Stimulated activated CD4-positive, alpha-beta T cell treated with anti-CD3 and anti-CD28 coated beads, Interleukin-2, amount 100 ng/mL, for 4 hours (primary cell): ENCODE results near the gene ATOSA.

Experiments
- DNase-seq: peaks from one replicate; pipeline ENCODE4 v3.0.0-alpha.2; 2020; ENCODE audit warnings: low read depth

ATOSA gene, protein sequence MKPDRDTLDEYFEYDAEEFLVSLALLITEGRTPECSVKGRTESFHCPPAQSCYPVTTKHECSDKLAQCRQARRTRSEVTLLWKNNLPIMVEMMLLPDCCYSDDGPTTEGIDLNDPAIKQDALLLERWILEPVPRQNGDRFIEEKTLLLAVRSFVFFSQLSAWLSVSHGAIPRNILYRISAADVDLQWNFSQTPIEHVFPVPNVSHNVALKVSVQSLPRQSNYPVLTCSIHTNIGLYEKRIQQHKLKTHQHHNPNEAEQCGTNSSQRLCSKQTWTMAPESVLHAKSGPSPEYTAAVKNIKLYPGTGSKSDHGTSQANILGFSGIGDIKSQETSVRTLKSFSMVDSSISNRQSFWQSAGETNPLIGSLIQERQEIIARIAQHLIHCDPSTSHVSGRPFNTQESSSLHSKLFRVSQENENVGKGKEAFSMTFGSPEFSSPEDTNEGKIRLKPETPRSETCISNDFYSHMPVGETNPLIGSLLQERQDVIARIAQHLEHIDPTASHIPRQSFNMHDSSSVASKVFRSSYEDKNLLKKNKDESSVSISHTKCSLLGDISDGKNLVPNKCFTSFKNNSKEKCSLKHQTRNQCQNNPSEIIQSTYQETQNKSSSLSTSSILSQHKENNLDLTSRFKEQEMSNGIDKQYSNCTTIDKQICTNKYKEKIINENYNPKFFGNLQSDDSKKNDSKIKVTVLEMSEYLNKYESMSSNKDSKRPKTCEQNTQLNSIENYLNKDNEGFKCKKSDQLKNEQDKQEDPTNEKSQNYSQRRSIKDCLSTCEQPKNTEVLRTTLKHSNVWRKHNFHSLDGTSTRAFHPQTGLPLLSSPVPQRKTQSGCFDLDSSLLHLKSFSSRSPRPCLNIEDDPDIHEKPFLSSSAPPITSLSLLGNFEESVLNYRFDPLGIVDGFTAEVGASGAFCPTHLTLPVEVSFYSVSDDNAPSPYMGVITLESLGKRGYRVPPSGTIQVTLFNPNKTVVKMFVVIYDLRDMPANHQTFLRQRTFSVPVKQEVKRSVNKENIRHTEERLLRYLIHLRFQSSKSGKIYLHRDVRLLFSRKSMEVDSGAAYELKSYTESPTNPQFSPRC

GRCh38 chr15:52679232-52680040 lies at the start of gene ATOSA:
ATOSA (minus strand) TSS chr15:52679388; CDS start chr15:52678021, 1,367 bp downstream.
- DNase-seq: peak; percentile 80

DNA sequence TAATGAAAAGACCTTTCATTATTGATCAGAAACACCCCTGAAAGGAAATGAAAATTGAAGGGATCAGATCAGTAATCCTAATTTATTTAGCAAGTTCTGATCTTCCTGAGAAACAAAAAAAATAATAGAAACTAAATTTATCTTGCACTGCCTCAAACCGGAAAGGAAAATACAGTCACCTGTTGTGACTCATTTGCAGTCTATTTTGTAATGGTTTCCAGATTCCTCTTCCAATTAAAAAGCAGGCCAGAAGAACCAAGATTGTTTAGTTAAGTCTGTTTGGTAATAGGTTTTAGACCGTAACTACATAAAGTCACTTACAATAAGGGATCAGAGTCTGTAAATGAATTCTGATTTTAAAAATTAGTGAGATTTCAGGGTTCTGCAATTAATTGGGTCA lies 49.7 kb upstream of the ATOSA start:
- no peak for DNase-seq

GRCh38 chr15:52727815-52728214 lies 48.6 kb upstream of the ATOSA start:
- no peak for DNase-seq

DNA sequence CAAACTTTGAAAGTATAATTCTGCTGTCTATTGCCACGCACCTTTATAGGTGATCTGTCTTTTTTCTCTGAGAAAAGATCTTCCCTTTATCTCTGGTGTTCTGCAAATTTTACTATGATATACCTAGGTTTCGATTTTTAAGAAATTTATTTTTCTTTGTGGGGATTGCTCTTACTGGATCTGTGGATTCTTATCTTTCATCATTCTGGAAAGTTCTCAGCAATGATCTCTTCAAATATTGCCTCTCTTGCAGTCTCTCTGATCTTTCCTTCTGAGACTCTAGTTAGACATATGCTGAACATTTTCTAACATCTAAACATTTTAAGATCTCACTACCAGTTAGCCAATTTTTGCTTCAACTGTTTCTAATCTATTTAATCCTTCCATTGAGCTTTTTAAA lies 47.0 kb upstream of the ATOSA start:
- DNase-seq: no peak

DNA sequence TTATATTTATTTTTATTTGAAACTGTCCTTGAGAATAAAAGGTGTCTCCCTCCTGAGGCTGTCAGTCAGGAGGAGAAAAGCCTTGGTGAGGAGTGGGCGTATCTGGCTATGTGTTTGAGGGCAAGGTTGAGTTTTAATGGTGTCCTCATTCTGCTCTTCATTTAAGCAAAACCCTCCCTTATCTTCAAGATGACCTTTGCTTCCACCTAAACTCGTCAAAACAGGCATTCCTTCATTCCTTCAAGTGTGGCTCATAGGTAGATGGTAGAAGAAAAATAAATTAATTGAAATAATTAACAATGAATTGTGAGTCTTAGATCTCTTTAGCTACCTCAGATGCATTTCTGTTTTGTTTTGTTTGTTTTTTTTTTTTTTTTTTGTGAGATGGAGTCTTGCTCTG lies 39.4 kb upstream of the ATOSA start:
- DNase-seq: no peak

- DNase-seq: no peak
Measured at GRCh38 chr15:52717924-52718323, 38.7 kb upstream of the ATOSA start.

GRCh38 chr15:52717481-52717880 lies 38.3 kb upstream of the ATOSA start:
- no peak for DNase-seq

GRCh38 chr15:52716536-52716935 lies 37.3 kb upstream of the ATOSA start:
- no peak for DNase-seq

- no peak for DNase-seq
Measured at GRCh38 chr15:52715411-52715810, 36.2 kb upstream of the ATOSA start.

DNA sequence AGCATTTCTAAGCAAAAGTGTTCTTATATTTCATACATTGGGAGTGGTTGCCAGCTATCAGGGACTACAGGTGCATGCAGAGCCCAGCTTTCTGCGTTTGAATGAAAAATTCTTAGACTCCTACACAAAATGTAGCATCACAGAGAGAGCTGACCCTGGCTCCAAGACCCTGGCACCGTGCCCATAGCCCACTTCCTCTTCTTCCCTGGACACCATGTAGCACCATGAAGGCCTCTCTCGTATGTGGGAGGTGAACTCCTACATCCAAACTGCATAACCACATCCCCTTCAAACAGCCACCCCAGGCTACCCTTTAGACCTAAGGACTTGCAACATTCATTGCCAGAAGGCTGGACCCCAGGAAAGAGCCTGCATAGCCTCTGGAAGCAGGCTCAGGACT lies 35.8 kb upstream of the ATOSA start:
- no peak for DNase-seq

- no peak for DNase-seq
Measured at GRCh38 chr15:52710708-52711389, 31.7 kb upstream of the ATOSA start.

DNA sequence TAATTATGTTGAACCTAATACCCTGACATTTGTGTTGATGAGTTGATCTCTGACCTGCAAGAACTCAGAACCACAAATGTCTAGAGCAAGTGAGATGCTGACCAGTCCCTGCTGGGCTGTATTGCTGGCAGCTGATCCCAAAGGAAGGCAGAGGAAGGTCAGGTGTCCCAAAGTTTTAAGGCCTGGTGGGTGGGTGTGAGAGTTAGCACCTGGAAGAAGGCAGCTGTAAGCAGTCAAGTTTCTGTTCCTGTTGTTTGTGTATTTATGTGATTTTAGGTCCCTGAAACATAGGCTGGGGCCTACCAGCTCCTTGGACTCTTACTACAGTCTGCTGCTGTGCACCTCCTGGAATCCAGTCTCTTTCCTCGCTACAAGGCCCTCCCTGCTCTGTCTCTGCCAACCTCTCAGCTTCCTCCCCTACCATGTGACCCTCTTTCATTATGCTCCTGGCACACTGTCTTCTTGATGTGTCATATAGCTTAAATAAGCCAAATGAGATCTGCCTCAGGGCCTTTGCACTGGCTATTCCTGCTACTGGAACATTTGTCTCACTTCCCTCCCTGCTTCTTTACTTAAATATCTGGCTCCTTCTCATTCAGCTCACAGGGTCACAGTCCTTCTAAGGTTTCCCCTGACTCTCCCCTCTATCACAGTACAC lies 31.0 kb upstream of the ATOSA start:
- DNase-seq: no peak

- DNase-seq: no peak
Measured at GRCh38 chr15:52709187-52709981, 30.2 kb upstream of the ATOSA start.

DNA sequence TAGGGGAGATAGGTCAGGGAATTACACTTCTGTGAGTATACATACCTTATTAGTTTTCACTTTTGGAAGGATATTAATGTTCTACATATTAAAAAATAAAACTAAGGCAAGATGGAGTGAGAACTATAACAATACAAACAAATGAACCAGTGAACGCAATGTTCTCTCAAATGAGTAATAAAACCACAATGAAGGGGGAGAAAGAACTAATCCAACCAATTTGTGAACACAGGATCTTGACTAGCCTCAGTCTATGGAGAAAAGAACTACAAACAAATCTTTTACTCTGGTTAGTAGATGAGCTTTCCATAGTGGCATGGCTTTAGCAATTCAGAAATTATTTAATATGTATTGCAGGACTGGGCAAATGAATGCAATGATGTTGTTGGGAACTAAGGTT lies 26.9 kb upstream of the ATOSA start:
- no peak for DNase-seq

GRCh38 chr15:52702390-52702789 lies 23.2 kb upstream of the ATOSA start:
- no peak for DNase-seq

DNA sequence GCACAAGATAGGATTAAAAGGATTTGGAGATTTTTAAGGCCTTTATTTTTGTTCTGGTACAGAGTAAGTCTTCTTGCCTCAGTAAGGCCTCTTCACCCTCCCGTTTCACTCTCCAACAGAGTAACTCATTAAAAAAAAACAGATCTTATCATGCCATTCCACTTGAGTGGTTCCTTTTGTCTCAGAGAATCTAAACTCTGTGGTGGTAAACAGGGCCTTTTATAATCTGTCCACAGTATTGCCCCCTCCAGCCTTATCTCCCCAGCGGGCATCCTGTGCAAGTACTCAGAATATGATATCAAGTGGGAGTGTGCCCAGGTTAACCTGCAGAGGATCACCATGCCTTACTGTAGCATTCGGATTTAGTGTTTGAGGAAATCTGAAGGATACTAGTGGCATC lies 20.3 kb upstream of the ATOSA start:
- DNase-seq: no peak

DNA sequence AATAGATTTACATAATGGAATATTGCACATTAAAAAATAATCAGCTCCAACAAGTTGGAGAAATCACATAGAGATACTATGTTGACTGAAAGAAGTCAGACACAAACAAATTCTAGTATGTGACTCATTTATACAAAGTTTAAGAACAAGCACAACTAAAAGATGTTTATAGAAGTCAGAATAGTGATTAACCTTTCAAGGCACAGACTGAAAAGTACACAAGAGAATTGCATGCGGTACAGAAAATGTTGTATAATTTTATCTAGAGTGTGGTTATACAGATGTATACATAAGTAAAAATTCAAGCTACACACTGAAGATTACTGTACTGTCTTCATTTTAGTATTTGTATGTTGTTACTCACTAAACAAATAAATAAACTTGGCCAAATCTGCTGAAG lies 19.3 kb upstream of the ATOSA start:
- no peak for DNase-seq

DNA sequence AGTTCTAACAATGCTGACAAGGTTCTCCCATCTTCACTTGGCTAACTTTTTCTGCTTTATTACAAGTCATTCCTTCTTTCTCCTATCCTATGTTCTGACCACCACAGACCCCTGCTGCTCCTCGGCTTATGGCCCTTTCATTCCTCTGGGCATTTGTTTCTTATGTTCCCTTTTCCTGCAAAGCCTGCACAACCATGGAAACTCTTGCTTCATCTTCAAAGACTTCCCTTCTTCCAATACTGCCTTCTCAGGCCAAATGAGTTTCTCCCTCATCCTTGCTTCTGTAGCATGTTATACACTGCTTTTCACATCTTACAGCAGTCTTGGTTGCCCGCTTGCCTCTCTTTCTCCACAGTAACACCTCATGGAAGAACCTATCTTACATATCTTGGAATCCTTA lies 17.9 kb upstream of the ATOSA start:
- DNase-seq: no peak

DNA sequence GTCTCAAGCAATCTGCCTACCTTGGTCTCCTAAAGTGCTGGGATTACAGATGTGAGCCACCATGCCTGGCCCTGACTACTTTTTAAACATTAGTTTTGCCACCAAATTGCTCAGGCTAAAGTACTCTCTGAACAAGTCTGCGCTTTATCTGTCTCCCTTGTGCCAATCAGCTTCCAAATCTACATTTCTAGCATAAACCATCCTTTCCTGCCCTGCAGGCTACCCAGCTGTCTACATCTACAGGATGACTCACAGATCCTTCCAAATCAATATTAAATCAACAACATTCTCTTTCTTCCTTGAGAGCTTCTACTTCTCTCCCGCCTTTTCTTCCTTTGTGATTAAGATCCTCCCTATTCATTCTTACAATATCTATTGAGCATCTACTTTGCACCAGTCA lies 16.0 kb upstream of the ATOSA start:
- no peak for DNase-seq

DNA sequence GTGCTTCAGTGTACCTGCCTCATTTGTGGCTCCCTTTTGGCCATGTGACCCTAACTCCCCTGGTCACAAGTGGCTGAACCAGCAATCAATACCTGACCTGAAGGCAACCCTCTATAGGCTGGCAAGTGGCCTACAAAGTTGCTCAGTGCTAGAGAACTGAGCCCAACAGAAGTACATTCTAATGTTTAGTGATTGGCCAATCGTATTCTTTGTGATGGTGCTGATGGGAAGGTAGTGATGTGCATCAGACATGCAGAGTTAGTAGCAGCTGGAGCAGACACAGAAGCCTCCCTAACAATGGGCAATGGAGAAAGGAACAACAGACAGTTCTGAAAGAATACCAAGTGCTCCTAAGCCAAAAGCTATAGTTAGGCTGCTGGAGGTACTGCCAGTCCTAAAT lies 10.4 kb upstream of the ATOSA start:
- DNase-seq: no peak
